ENCODE measurements around the gene ADRB2. TPM values are rescaled to one million over a fixed set of nuclear protein-coding genes. Genes with fewer than 3 reads are reported as not detected.

Gene ADRB2
- total RNA-seq, 1 donor: 1.7 TPM

GRCh38 chr5:148841519-148841918, 15.1 kb downstream of the ADRB2 start:
- no peak for TF ChIP-seq CTCF (IDR thresholded peaks at IDR 0.05; ENCODE audit: insufficient read depth, low read depth, low read length)
- DNase-seq (ENCODE audit: low read depth): no peak
- no peak overlapping the region for H3K4me3 ChIP-seq (ENCODE audit: low read depth, low read length)

DNA sequence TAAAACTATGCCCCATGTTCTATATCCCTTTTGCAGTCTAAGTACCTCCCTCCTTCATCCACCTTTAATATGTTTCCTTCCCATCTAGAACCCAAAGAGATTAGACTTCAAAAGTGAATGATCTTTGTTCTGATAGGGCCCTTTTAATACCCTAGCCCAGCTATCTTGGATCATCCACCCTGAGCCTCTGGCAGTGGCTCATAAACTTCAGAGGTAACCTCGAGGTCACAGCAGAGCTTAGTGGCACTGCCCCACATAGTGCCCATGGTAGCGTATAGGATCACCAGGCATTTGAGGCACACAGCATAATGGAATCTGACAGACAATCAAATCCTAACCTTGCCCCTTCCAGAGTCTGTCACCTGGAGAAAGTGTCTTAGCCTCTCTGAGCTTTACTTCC, 15.8 kb downstream of the ADRB2 start:
- no peak for TF ChIP-seq CTCF (IDR thresholded peaks at IDR 0.05; ENCODE audit: insufficient read depth, low read depth, low read length)
- H3K4me3 ChIP-seq (ENCODE audit: low read depth, low read length): no peak overlapping the region
- DNase-seq (ENCODE audit: low read depth): no peak

GRCh38 chr5:148843510-148844318, 17.3 kb downstream of the ADRB2 start:
- H3K4me3 ChIP-seq (ENCODE audit: low read depth, low read length): no peak overlapping the region
- no peak for DNase-seq (ENCODE audit: low read depth)
- TF ChIP-seq CTCF (IDR thresholded peaks at IDR 0.05; ENCODE audit: insufficient read depth, low read depth, low read length): no peak

DNA sequence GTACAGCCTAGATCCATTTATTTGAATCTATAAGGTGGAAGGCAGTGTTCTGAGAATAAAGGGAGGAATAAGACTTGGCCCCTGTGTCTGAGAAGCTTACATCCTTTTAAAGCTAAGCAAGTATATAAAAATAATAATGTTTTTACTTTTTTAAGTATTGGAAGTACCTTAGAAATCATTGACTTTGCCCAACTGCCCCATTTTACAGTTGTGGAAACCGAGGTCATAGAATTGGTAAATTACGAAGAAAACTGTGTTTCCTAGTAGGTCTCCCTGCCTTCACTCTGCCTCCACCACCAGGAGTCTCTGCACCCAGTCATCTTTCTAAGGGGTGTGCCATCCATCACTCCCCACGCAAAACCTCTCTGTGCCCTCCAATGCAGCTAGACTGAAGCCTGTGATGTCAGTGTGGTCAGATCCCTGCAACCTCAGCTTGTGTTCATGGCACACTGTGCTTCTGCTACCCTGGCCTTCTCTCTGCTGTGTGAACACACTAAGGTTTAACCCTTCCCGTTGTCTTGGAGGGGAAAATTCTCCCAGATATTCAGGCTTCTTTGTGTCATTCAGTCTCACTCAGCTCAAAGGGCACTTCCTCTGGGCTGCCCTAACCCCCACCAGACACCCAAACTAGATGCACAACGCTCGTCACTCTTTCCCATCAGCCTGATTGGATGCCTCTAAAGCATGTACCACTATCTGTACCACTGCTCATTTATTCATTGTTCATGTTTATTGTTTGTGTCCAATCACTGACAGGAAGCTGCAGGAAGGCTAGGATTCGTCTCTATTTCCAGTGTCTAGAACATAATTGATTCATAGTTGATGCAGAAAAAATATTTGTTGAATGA, 18.2 kb downstream of the ADRB2 start:
- H3K4me3 ChIP-seq (ENCODE audit: low read depth, low read length): no peak overlapping the region
- no peak for DNase-seq (ENCODE audit: low read depth)
- TF ChIP-seq CTCF (IDR thresholded peaks at IDR 0.05; ENCODE audit: insufficient read depth, low read depth, low read length): no peak

DNA sequence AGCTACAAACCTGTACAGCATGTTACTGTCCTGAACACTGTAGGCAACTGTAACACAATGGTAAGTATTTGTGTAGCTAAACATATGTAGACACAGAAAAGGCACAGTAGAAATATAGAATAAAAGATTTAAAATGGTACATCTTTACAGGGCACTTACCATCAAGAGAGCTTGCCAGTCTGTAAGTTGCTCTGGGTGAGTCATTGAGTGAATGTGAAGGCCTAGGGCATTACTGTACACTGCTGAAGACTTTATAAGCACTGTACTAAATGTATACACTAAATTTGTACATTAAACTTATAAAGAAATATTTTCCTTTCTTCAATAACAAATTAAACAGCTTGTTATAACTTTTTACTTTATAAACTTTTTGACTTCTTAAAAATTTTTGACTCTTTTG, 20.5 kb downstream of the ADRB2 start:
- H3K4me3 ChIP-seq (ENCODE audit: low read depth, low read length): no peak overlapping the region
- TF ChIP-seq CTCF (IDR thresholded peaks at IDR 0.05; ENCODE audit: insufficient read depth, low read depth, low read length): no peak
- DNase-seq (ENCODE audit: low read depth): no peak

GRCh38 chr5:148847456-148847855, 21.0 kb downstream of the ADRB2 start:
- DNase-seq (ENCODE audit: low read depth): no peak
- no peak for TF ChIP-seq CTCF (IDR thresholded peaks at IDR 0.05; ENCODE audit: insufficient read depth, low read depth, low read length)
- H3K4me3 ChIP-seq (ENCODE audit: low read depth, low read length): no peak overlapping the region

Measured in fibroblast of villous mesenchyme (primary cell).